ENCODE measurements around the gene SUPT3H. TPM values are rescaled to one million over a fixed set of nuclear protein-coding genes. Genes with fewer than 3 reads are reported as not detected.

The SUPT3H gene
- total and polyA plus RNA-seq, 2 of the 8 experiments (the other 6 are each of a cell fraction or from before 2014, with no cell fraction given), result 18.8 to 23.0 TPM

- no peak for TF ChIP-seq CHD7 (IDR thresholded peaks at IDR 0.05; ENCODE audit: insufficient replicate concordance, low read length)
- TF ChIP-seq EP300 (IDR thresholded peaks at IDR 0.05; ENCODE audit: borderline replicate concordance in 1 of 2, low read depth in 2 of 2, low read length in 2 of 2), result no peak
- no peak for TF ChIP-seq ATF3 (IDR thresholded peaks at IDR 0.05; ENCODE audit: insufficient read depth, low read depth, low read length)
- no peak for TF ChIP-seq TAF7 (optimal IDR thresholded peaks at IDR 0.05; ENCODE audit: borderline replicate concordance, low read depth, low read length)
- TF ChIP-seq PHF8 (conservative IDR thresholded peaks at IDR 0.05; ENCODE audit: low read depth, low read length), result no peak
These were observed 323.1 kb downstream of the SUPT3H start (continued) for GRCh38 chr6:45054610-45055009.
